Hepatocyte (in vitro differentiated cells): ENCODE measurements around the gene TFDP2.
"Not testable (repeated sequence)": the region's sequence is repeated elsewhere in the genome, so short reads cannot be mapped to it uniquely, and the experiment has no call there.

Source experiments
- EZH2 ChIP-seq: fragments of 200-600 bp; sonication (generic); IDR thresholded peaks from 2 replicates; pipeline ENCODE4 v1.6.1; 2016; ENCODE audit warnings: antibody characterized with exemption, mild to moderate bottlenecking, borderline replicate concordance
- EZH2phosphoT487 ChIP-seq: fragments of 200-600 bp; sonication (generic); IDR thresholded peaks from one replicate; pipeline ENCODE4 v1.6.1; 2018; ENCODE audit warnings: antibody characterized with exemption, mild to moderate bottlenecking, low read depth, moderate library complexity; ENCODE audit not compliant: unreplicated experiment, severe bottlenecking
- TF ChIP-seq, protein P1 (sequence below): fragments of 200-600 bp; sonication (generic); IDR thresholded peaks from 2 replicates; pipeline ENCODE4 v1.5.1; 2016; ENCODE audit warnings: antibody characterized with exemption, mild to moderate bottlenecking; ENCODE audit not compliant: poor library complexity

DNA sequence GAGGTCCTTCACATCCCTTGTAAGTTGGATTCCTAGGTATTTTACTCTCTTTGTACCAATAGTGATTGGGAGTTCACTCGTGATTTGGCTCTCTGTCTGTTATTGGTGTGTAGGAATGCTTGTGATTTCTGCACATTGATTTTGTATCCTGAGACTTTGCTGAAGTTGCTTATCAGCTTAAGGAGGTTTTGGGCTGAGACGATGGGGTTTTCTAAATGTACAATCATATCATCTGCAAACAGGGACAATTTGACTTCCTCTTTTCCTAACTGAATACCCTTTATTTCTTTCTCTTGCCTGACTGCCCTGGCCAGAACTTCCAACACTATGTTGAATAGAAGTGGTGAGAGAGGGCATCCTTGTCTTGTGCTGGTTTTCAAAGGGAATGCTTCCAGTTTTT, 12.3 kb downstream of the TFDP2 start:
- TF ChIP-seq, protein P1, sequence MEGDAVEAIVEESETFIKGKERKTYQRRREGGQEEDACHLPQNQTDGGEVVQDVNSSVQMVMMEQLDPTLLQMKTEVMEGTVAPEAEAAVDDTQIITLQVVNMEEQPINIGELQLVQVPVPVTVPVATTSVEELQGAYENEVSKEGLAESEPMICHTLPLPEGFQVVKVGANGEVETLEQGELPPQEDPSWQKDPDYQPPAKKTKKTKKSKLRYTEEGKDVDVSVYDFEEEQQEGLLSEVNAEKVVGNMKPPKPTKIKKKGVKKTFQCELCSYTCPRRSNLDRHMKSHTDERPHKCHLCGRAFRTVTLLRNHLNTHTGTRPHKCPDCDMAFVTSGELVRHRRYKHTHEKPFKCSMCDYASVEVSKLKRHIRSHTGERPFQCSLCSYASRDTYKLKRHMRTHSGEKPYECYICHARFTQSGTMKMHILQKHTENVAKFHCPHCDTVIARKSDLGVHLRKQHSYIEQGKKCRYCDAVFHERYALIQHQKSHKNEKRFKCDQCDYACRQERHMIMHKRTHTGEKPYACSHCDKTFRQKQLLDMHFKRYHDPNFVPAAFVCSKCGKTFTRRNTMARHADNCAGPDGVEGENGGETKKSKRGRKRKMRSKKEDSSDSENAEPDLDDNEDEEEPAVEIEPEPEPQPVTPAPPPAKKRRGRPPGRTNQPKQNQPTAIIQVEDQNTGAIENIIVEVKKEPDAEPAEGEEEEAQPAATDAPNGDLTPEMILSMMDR = not testable (repeated sequence)
- not testable (repeated sequence) for TF ChIP-seq EZH2phosphoT487, EZH2
